HepG2 (cell line): ENCODE results near the gene DLL1.

Experiments
- BHLHE40 ChIP-seq: IDR thresholded peaks from 2 replicates; pipeline ENCODE4 v1.6.1; 2011; ENCODE audit warnings: low read length, improper control_type of control experiment
- CTCF ChIP-seq: sonication (generic); formaldehyde crosslinking; IDR thresholded peaks from 2 replicates; pipeline ENCODE4 v1.5.0; 2020; ENCODE audit warnings: mild to moderate bottlenecking, missing genetic modification reagents, moderate library complexity
- FOXO4 ChIP-seq: sonication (generic); formaldehyde crosslinking; conservative IDR thresholded peaks from 2 replicates; pipeline ENCODE4 v1.8.1; 2023; ENCODE audit warnings: missing genetic modification reagents
- KAT8 ChIP-seq: IDR thresholded peaks from 2 replicates; pipeline ENCODE4 v1.6.1; 2016; ENCODE audit warnings: missing genetic modification reagents, missing compliant biosample characterization
- NR3C1 ChIP-seq: sonication (generic); formaldehyde crosslinking; IDR thresholded peaks from 2 replicates; pipeline ENCODE4 v1.4.0; 2020; ENCODE audit warnings: missing genetic modification reagents
- YY1 ChIP-seq: IDR thresholded peaks from 2 replicates; pipeline ENCODE4 v1.6.1; 2011; ENCODE audit warnings: low read length, low read depth, moderate library complexity, mild to moderate bottlenecking; ENCODE audit not compliant: insufficient read depth, insufficient replicate concordance
- ZBTB37 ChIP-seq: sonication (generic); formaldehyde crosslinking; IDR thresholded peaks from 2 replicates; pipeline ENCODE4 v1.4.0; 2020; ENCODE audit warnings: mild to moderate bottlenecking, missing genetic modification reagents
- ZNF468 ChIP-seq: sonication (generic); formaldehyde crosslinking; IDR thresholded peaks from 2 replicates; pipeline ENCODE4 v1.8.0; 2022; ENCODE audit warnings: mild to moderate bottlenecking, moderate library complexity, missing genetic modification reagents
- ZNF510 ChIP-seq: sonication (generic); formaldehyde crosslinking; IDR thresholded peaks from 2 replicates; pipeline ENCODE4 v1.4.0; 2020; ENCODE audit warnings: low read depth, mild to moderate bottlenecking, missing genetic modification reagents

GRCh38 chr6:170243386-170243785, 47.5 kb downstream of the DLL1 start:
- TF ChIP-seq ZNF510 (CRISPR knock-in tag) (no peak), CTCF (CRISPR knock-in tag) (no peak), ZNF468 (CRISPR knock-in tag) (no peak), YY1 (no peak), ZBTB37 (CRISPR knock-in tag) (no peak), BHLHE40 (no peak), NR3C1 (no peak), KAT8 (CRISPR knock-in tag) (no peak), FOXO4 (no peak)
